Measurements from ENCODE around the gene DAP3. TPM values are rescaled to one million over a fixed set of nuclear protein-coding genes. Genes with fewer than 3 reads are reported as not detected.
A peak's percentile ranks its signal among the peaks of the same experiment; 100 is the strongest.
"Not testable (repeated sequence)": the region's sequence is repeated elsewhere in the genome, so short reads cannot be mapped to it uniquely, and the experiment has no call there.

The DAP3 gene
- total RNA-seq, 1 donor from 2014 or later = 39.1 TPM

DNA sequence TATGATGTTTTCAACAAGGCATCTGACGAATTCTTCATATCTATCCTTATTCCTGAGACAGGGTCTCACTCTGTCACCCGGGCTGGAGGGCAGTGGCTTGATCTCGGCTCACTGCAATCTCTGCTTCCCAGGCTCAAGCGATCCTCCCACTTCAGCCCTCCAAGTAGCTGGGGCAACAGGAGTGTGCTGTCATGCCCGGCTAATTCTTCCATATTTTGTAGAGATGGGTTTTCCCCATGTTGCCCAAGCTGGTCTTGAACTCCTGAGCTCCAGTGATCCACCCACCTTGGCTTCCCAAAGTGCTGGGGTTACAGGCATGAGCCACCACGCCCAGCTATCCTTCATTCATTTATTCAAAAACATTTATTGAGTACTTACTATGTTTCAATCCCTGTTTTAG is 8.4 kb upstream of the DAP3 start:
- FAIRE-seq = no peak
- no peak for DNase-seq (ENCODE audit: low spot score in 2 of 2)

DNA sequence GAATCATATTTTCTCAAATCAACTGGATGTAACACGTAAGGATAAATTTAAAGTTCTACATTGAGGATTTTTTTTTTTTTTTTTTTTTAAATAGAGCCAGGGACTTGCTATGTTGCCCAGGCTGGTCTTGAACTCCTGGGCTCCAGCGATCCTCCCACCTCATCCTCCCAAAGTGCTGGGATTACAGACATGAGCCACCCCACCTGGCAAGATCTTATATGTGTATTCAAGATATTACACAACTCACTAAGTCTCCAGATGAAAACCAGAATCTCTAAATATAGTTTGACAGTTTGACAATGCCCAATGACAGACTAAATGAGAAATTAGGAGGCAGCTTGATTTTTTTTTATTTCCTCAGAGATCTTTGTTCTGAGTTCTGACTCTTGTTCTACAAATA is 7.1 kb upstream of the DAP3 start:
- DNase-seq (ENCODE audit: low spot score in 2 of 2) = no peak
- no peak for FAIRE-seq

DNA sequence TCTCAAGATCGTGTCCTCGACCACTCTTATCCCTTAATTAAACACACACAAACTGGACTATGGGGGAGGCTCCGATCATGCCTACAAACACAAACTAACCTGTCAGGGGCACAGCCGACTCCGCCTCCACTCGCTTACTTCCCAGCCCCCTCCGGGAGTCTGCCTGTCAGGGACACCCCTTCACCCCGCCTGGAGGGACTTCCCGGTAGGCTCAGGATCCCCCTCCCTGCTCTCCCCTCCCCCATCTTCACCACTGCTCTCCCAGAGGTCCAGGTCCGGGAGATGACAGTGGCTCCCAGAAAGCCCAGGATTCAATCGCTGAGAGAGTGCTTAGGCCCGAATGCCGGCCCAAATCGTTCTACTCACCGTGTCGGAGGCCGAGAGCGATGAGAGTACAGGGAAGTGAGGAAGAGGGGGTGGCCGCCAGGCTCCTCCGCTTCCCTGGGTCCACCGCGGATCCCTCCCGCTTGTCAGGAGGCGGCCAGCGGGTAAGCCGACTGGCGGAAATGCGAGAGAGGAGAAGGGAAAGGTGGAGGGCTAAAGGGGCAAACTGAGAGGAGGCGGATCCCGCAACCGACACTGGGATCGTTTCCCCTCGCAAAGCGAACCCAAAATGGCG is 1.1 kb upstream of the DAP3 start:
- not testable (repeated sequence) for FAIRE-seq; DNase-seq (ENCODE audit: low spot score in 2 of 2)

DNA sequence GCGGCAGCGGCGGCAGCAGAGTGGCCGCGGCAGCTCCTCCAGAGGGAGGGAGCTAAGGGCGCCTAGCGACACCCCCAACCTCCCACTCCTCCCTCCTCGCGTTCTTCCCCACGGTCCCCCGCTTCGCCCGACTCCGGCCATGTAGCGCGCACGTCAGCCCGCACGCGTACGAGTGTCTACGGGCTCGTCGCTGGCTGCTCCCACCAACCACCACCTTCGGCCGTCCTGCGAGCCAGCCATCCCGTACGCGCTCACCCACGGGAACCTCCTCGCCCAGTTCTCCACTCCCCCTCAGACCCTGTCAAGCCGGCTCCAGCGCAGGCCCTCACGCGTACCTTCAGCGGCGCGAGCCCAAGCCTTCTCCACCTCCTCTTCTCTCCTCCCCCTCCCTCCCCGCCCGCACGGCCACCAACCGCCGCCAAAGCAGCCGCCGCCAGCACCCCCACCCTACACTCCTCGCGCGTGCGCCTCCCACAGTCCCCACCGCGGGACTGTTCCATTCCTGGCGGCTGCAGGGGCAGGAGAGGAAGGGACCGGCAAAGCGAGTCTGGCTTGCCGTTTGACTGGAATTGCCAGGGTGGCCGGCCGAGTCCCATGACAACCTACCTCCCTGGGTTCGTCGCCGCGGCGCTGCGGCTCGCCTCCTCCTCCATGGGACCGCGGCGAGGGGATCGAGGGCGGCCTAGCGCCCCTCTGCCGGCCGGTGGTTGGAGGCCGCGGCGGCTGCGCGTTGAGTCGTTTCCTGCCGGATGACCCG is 389 bp upstream of the DAP3 start, which contains the start of gene YY1AP1:
TSS of gene YY1AP1 (minus strand) at position 451 of the 757 bp plus-strand sequence. CDS start 8,338 bp downstream, outside the sequence.
- no peak for FAIRE-seq

DNA sequence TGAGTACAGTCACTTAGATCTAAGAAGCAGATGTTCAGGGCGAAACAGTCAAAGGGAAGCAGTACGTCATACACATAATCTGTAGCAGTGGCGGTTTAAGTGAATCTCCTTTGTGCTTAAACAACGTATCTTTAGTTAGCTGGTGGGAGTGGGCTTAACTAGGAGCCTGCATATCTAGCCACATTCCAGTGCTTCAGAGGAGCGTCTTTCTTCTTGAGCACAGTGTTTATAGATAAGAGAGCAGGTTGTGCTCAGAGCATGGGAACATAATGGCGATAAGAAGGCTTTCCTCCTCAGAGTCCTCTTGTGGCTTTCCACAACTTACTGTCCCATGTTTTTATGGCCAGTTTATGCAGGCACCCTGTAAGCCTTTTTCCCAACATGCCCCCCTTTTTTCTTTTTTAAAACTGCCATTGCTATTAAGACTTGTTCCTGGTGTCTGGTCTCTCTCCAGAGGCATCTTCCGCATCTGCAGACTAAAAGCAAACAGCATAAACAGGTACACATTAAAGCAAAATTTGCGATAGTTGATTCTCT is 3.2 kb downstream of the DAP3 start:
- DNase-seq (ENCODE audit: low spot score in 2 of 2) (no peak), FAIRE-seq (no peak)

More for the DNA sequence above, 389 bp upstream of the DAP3 start, which contains the start of gene YY1AP1:
- peak; percentile 93 for DNase-seq (ENCODE audit: low spot score in 2 of 2)

DNA sequence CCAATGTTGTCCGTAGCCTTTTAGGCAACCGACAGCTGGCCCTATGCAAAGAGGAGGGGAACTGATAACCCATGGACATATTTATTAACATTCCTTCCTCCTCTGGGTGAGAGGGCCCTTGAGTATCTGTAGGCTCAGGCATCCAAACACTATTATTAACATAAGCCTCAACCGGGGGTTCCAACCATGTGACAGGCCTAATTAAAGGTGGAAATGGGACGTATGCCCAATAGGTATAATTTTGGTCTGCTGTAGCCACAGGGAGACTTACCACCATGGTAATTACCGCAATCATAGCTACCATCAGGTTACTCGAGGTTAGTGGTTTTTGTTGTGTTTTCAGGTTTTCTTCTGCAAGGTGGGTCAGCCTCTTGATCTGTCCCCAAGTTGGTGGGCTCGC is 5.3 kb downstream of the DAP3 start:
- FAIRE-seq (no peak), DNase-seq (ENCODE audit: low spot score in 2 of 2) (no peak)

DNA sequence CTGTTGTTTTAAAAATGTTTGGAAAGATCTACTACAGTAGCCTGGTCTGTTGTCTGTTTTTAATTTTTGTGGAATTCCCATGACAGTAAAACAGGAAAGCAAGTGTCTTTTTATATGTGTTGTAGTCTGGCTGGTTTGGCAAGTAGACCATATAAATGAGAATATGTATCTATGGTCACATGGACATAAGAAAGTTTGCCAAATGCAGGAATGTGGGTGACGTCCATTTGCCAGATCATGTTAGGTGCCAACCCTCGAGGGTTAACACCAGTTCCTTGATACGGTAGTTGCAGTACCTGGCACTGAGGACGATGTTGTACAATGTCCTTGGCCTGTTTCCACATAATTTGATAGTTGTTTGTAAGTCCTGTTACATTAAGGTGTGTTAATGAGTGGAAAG is 6.2 kb downstream of the DAP3 start:
- FAIRE-seq (no peak), DNase-seq (ENCODE audit: low spot score in 2 of 2) (no peak)

DNA sequence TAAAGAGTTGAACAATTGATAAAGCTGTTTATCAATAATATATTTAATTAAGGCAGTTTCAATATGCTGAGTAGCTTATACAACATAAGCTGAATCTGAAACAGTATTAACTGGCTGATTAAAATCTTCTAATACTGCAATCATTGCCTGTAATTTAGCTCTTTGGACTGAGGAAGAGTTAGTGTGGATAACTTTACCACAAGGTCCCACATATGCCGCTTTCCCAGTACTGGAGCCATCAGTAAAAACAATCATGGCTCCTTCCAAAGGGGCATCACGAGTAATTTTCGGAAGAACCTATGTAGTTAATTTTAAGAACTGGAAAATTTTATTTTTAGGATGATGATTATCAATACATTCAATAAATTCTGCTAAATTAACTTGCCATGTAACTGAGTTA is 6.7 kb downstream of the DAP3 start:
- DNase-seq (ENCODE audit: low spot score in 2 of 2) = no peak
- no peak for FAIRE-seq

DNA sequence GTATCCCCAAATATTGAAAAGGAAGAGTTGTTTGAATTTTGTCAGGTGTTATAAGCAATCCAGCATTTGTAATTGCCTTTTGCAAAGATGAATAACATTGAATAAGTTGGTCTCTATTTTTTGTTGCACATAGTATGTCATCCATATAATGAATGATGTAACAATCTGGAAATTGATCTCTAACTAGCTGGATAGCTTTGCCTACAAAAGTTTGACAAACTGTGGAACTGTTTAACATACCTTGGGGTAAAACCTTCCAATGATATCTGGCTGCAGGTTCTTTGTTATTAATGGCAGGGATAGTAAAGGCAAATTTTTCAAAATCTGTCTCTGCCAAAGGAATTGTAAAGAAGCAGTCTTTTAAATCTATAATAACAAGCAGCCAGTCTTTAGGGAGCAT is 7.6 kb downstream of the DAP3 start:
- FAIRE-seq (no peak), DNase-seq (ENCODE audit: low spot score in 2 of 2) (no peak)

DNA sequence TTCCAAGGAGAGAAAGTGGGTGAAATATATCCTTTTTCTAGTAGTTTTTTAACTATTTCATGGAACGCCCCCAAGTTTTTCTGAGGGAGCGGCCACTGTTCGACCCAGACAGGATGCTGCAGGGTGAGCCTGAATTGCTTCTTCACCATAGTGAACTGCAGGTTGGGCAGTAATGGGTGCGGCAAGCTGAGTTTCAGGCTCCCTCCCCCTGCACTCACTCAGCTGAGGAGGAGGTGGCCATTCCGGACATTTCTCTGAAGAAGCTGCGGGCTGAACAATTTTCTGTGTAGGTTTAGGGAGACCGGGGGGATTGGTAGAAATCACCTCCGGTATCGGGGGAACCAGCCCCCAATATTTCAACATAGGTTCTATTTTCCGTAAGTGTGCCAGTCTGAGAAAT is 8.2 kb downstream of the DAP3 start:
- FAIRE-seq (no peak), DNase-seq (ENCODE audit: low spot score in 2 of 2) (no peak)

DNA sequence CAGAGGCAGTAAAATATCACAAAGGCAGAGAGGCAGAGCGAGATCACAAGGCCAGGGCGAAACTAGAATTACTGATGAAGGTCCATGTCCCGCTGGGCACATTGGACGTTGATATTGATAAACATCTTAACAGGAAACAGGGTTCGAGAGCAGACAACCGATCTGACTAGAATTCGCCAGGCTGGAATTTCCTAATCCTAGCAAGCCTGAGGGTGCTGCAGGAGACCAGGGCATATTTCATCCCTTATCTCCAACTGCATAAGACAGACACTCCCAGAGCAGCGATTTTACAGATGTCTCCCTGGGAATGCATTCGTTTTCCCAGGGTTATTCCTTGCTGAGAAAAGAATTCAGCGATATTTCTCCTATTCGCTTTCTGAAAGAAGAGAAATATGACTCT is 8.7 kb downstream of the DAP3 start:
- not testable (repeated sequence) for DNase-seq (ENCODE audit: low spot score in 2 of 2); FAIRE-seq

DNA sequence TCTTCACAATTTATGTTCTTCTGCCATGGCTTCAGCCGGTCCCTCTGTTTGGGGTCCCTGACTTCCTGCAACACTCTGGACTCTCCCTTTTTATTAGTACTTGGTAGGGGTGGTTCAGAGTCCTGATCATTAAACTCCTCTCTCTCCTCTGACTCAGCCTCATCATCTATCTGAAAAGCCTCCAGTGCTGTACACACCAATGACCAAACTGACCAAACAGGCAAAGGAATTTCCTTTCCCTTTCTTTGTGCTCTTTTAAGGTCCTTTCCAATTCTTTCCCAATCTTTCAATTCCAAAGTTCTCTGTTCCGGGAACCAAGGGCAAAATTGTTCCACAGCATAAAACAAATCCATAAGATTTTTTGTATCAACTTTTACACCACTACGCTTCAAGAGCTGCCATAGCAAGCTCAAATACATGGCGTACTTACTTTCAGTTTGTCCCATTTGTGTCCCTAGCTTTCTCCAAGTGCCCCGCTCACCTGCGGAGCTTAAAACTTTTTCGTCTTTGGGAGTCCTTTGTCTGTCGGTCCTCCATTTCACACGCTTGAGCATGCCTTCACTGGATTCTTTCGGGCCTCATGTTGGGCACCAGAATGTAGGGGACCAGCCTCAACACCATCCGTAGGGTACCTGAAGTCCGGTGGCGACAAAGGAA is 9.6 kb downstream of the DAP3 start:
- DNase-seq (ENCODE audit: low spot score in 2 of 2) = no peak
- no peak for FAIRE-seq

DNA sequence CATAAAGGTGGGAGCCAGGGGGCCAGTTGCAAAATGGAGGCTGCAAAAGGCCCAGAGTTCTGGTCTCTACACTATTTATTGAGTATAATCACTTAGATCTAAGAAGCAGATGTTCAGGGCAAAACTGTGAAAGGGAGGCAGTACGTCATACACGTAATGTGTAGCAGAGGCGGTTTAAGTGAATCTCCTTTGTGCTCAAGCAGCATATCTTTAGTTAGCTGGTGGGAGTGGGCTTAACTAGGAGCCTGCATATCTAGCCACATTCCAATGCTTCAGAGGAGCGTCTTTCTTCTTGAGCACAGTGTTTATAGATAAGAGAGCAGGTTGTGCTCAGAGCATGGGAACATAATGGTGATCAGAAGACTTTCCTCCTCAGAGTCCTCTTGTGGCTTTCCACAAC is 10.2 kb downstream of the DAP3 start:
- DNase-seq (ENCODE audit: low spot score in 2 of 2); FAIRE-seq: not testable (repeated sequence)

DNA sequence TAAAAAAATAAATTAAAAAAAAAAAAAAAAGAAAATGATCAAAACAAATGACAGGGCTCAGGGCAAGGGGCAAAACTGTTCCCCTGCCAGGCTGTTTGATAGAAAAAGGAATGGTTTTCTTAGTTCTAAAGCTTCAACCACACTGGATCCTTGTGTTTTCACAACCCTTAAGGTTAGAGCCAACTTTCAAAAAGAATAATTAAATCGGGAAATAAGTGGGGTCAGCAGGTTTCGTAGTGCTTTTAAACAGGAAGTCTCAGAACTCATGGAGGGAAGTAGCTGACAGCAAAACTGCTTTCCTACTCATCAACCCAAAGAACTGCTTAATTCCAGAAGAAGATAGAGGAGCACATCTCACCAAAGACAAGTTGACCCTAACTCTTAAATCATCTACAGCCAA is 12.8 kb downstream of the DAP3 start:
- FAIRE-seq; DNase-seq (ENCODE audit: low spot score in 2 of 2): not testable (repeated sequence)

DNA sequence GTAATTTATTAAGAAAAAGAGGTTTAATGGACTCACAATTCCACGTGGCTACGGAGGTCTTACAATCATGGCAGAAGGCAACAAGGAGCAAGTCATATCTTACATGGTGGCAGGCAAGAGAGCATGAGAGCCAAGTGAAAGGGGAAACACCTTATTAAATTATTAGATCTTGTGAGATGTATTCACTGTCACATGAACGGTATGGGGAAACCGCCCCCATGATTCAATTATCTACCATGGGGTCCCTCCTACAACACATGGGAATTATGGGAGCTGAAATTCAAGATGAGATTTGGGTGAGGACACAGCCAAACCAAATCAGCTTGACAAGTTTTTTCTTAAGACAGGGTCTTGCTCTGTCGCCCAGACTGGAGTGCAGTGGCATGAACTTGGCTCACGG is 14.3 kb downstream of the DAP3 start:
- DNase-seq (ENCODE audit: low spot score in 2 of 2) (no peak), FAIRE-seq (no peak)

DNA sequence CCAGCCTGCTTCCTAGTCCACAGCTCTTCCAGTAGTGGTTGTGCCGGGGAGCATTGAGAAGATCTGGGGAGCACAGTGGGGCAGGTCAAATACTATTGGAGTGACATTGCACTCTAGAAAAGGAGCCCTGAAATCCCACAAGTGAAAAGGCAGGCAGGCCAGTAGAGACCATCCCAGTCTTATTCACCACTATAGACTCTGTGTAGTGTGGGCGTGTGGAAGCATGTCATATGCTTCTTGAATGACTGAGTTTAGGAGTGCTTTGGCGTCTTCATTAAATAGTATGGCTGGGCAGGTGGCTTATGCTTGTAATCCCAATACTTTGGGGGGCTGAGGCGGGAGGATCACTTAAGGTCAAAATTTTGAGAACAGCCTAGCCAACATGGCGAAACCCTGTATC is 15.5 kb downstream of the DAP3 start:
- not testable (repeated sequence) for FAIRE-seq; DNase-seq (ENCODE audit: low spot score in 2 of 2)

DNA sequence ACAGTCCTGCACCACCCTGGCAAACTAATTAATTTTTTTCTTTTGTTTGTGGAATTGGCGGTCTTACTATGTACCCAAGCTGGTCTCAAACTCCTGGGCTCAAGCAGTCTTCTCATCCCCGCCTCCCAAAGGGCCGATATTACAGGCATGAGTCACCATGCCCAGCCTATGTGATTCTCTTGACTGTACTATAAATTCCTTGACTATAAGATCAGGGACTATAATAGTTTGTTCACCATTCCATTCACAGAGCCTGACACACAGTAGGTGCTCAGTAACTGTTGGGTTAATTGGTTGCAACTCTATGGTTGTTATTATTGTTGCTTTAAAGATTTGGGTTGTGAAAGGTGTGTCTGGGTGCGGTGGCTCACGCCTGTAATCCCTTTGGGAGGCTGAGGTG is 17.2 kb downstream of the DAP3 start:
- FAIRE-seq (no peak), DNase-seq (ENCODE audit: low spot score in 2 of 2) (no peak)

DNA sequence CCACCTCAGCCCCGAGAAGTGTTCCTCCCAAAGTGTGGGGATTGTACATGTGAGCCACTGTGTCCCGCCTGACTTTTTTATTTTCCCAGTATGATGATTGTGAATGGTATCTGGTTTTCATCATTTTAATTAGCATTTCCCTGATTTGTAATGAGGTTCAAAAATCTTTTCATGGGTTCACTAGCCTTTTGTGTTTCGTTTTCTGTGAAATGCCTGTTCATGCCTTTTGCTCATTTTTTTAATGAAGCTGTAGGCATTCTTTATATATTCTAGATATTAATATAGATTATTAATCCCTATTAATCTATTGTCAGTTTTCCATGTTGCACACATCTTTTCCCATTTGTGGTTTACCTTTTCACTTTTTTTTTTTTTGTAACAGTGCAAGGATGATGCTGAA is 20.5 kb downstream of the DAP3 start:
- FAIRE-seq (no peak), DNase-seq (ENCODE audit: low spot score in 2 of 2) (no peak)

DNA sequence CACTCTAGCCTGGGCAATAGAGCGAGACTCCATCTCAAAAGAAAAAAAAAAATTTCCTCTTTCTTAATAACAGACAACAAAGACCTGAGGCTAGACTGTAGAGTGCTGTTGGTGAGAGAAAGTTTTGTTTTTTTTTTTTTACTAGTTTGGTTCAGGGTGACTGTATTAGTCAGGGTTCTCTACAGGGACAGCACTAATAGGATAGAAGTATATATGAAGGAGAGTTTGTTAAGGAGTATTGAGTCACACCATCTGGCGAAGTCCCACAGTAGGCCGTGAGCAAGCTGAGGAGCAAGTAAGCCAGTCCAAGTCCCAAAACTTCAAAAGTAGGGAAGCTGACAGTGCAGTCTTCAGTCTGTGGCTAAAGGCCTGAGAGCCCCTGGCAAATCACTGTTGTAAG is 22.6 kb downstream of the DAP3 start:
- not testable (repeated sequence) for FAIRE-seq; DNase-seq (ENCODE audit: low spot score in 2 of 2)

DNA sequence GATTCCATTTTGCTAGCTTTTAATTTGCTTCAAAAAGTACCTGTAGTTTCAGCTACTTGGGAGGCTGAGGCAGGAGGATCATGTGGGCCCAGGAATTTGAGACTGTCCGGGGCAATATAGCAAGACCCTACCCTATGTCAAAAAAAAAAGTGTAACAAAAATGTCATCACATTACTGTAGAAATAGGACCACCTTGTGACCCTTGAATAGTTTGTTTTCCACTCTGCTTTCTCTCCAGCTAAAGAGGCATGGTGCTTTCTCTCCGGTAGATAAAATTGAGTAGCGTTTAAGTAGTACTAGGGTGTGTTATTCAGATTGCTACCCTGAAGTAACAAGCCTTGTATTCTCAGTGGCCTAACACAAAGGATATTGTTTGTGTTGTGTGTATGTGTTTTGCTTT is 23.7 kb downstream of the DAP3 start:
- not testable (repeated sequence) for FAIRE-seq; DNase-seq (ENCODE audit: low spot score in 2 of 2)

DNA sequence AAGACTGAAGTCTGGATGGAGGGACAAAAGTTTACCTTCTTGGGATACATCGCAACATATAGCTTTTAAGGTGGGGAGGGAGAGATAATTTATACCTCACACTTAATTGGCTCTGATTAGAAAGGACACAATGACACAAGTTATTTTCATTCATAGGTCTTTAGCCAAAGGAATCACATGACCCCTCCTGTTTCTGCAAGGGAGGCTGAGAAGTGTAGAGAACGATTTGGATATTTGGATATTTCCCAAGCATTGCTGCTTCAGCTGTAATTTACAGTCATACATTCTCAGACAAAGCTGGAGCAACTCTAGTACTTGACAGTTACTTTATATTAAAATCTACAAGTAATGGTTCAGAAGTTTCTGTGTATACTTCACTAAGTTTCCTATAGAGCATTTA is 24.2 kb downstream of the DAP3 start:
- FAIRE-seq (no peak), DNase-seq (ENCODE audit: low spot score in 2 of 2) (no peak)

Measured in frontal cortex (tissue), 4 donors.